HAP-1 (cell line): Measurements from ENCODE around the gene GPN2.
"Not testable (repeated sequence)": the region's sequence is repeated elsewhere in the genome, so short reads cannot be mapped to it uniquely, and the experiment has no call there.

Experiments used
- DNase-seq, 2 experiments: peaks; one replicate each; pipeline ENCODE4 v3.0.0-alpha.2; 2016 to 2020; ENCODE audit warnings: low spot score in 2 of 2
- H3K27me3 ChIP-seq: fragments of 250-450 bp; sonication (Bioruptor Pico); 2 replicates; pipeline ENCODE4 v1.5.1; 2020; ENCODE audit warnings: low read depth, mild to moderate bottlenecking, moderate library complexity
- H3K36me3 ChIP-seq: fragments of 250-450 bp; sonication (Bioruptor Pico); replicated peaks from 2 replicates; pipeline ENCODE4 v1.5.1; 2020; ENCODE audit warnings: mild to moderate bottlenecking
- H3K4me1 ChIP-seq: fragments of 250-450 bp; sonication (Bioruptor Pico); 2 replicates; pipeline ENCODE4 v1.5.1; 2020; ENCODE audit warnings: mild to moderate bottlenecking
- H3K4me3 ChIP-seq: fragments of 250-450 bp; sonication (Bioruptor Pico); 2 replicates; pipeline ENCODE4 v1.5.1; 2020; ENCODE audit warnings: mild to moderate bottlenecking, moderate library complexity
- H3K9me3 ChIP-seq: fragments of 250-450 bp; sonication (Bioruptor Pico); 2 replicates; pipeline ENCODE4 v1.5.1; 2020; ENCODE audit warnings: mild to moderate bottlenecking, moderate library complexity
- in situ Hi-C: fragments of 300-500 bp; cut with MboI; formaldehyde crosslinking; loops from 3 replicates; pipeline ENCODE4 v1.14.3; 2020; ENCODE audit warnings: low sequenced_read_pairs, inconsistent platforms, mixed read lengths

The GPN2 gene

GRCh38 chr1:26857473-26858060, 32.5 kb downstream of the GPN2 start:
- Histone ChIP-seq H3K9me3 (no peaks in the 10 kb centered on the region), H3K4me3 (no peak overlapping the region), H3K27me3 (no peaks in the 10 kb centered on the region), H3K4me1 (no peaks in the 10 kb centered on the region), H3K36me3 (peaks cover 17% of the 10 kb centered on the region)
- in situ Hi-C loops: no loop called here
- DNase-seq: no peak

GRCh38 chr1:26856604-26857469, 33.2 kb downstream of the GPN2 start:
- H3K4me3 ChIP-seq: no peak overlapping the region
- DNase-seq: no peak
- H3K27me3 ChIP-seq: no peaks in the 10 kb centered on the region
- in situ Hi-C loops: no loop called here
- H3K4me1 ChIP-seq: no peaks in the 10 kb centered on the region
- H3K9me3 ChIP-seq: no peaks in the 10 kb centered on the region
- peaks cover 22% of the 10 kb centered on the region for H3K36me3 ChIP-seq

- peaks cover 29% of the 10 kb centered on the region for H3K36me3 ChIP-seq
- in situ Hi-C loops: no loop called here
- no peaks in the 10 kb centered on the region for H3K27me3 ChIP-seq
- H3K4me3 ChIP-seq: no peak overlapping the region
- H3K4me1 ChIP-seq: no peaks in the 10 kb centered on the region
- DNase-seq: no peak
- H3K9me3 ChIP-seq: no peaks in the 10 kb centered on the region
These were observed 33.9 kb downstream of the GPN2 start for GRCh38 chr1:26856181-26856580.

GRCh38 chr1:26855636-26856035, 34.4 kb downstream of the GPN2 start:
- peaks cover 34% of the 10 kb centered on the region for H3K36me3 ChIP-seq
- in situ Hi-C loops: no loop called here
- H3K9me3 ChIP-seq: no peaks in the 10 kb centered on the region
- no peak overlapping the region for H3K4me3 ChIP-seq
- H3K4me1 ChIP-seq: no peaks in the 10 kb centered on the region
- no peaks in the 10 kb centered on the region for H3K27me3 ChIP-seq
- no peak for DNase-seq

GRCh38 chr1:26854906-26855305, 35.2 kb downstream of the GPN2 start:
- no peak for DNase-seq
- H3K36me3 ChIP-seq: peaks cover 37% of the 10 kb centered on the region
- H3K9me3 ChIP-seq: no peaks in the 10 kb centered on the region
- no peaks in the 10 kb centered on the region for H3K4me1 ChIP-seq
- no peaks in the 10 kb centered on the region for H3K27me3 ChIP-seq
- H3K4me3 ChIP-seq: no peak overlapping the region
- in situ Hi-C loops: no loop called here

- in situ Hi-C loops: no loop called here
- H3K36me3 ChIP-seq: peaks cover 45% of the 10 kb centered on the region
- no peak for DNase-seq
- no peak overlapping the region for H3K4me3 ChIP-seq
- no peaks in the 10 kb centered on the region for H3K4me1 ChIP-seq
- H3K27me3 ChIP-seq: no peaks in the 10 kb centered on the region
- H3K9me3 ChIP-seq: no peaks in the 10 kb centered on the region
These were observed 36.5 kb downstream of the GPN2 start for GRCh38 chr1:26853600-26853999.

GRCh38 chr1:26853156-26853555, 36.9 kb downstream of the GPN2 start:
- H3K36me3 ChIP-seq: peaks cover 48% of the 10 kb centered on the region
- peak; percentile 57 to 94 for DNase-seq
- no peaks in the 10 kb centered on the region for H3K27me3 ChIP-seq
- no peaks in the 10 kb centered on the region for H3K4me1 ChIP-seq
- in situ Hi-C loops: no loop called here
- no peaks in the 10 kb centered on the region for H3K9me3 ChIP-seq
- no peak overlapping the region for H3K4me3 ChIP-seq

GRCh38 chr1:26852701-26853100, 37.4 kb downstream of the GPN2 start:
- H3K27me3 ChIP-seq: no peaks in the 10 kb centered on the region
- peaks cover 51% of the 10 kb centered on the region for H3K36me3 ChIP-seq
- in situ Hi-C loops: no loop called here
- H3K9me3 ChIP-seq: no peaks in the 10 kb centered on the region
- no peaks in the 10 kb centered on the region for H3K4me1 ChIP-seq
- DNase-seq: no peak
- no peak overlapping the region for H3K4me3 ChIP-seq

- H3K27me3 ChIP-seq: no peaks in the 10 kb centered on the region
- H3K4me3 ChIP-seq: no peak overlapping the region
- in situ Hi-C loops: no loop called here
- H3K9me3 ChIP-seq: no peaks in the 10 kb centered on the region
- no peaks in the 10 kb centered on the region for H3K4me1 ChIP-seq
- H3K36me3 ChIP-seq: peaks cover 56% of the 10 kb centered on the region
- DNase-seq: no peak
These were observed 38.9 kb downstream of the GPN2 start for GRCh38 chr1:26851106-26851684.

- no peak overlapping the region for H3K4me3 ChIP-seq
- H3K36me3 ChIP-seq: peaks cover 55% of the 10 kb centered on the region
- H3K9me3 ChIP-seq: no peaks in the 10 kb centered on the region
- DNase-seq: no peak
- in situ Hi-C loops: no loop called here
- H3K4me1 ChIP-seq: peaks cover 7% of the 10 kb centered on the region
- H3K27me3 ChIP-seq: no peaks in the 10 kb centered on the region
These were observed 40.9 kb downstream of the GPN2 start for GRCh38 chr1:26848941-26849774.

- H3K4me1 ChIP-seq: peaks cover 7% of the 10 kb centered on the region
- peaks cover 54% of the 10 kb centered on the region for H3K36me3 ChIP-seq
- no peak for DNase-seq
- no peaks in the 10 kb centered on the region for H3K9me3 ChIP-seq
- no peaks in the 10 kb centered on the region for H3K27me3 ChIP-seq
- H3K4me3 ChIP-seq: no peak overlapping the region
- in situ Hi-C loops: no loop called here
These were observed 41.6 kb downstream of the GPN2 start for GRCh38 chr1:26848499-26848898.

- H3K9me3 ChIP-seq, H3K27me3 ChIP-seq, H3K4me3 ChIP-seq, H3K4me1 ChIP-seq, DNase-seq, in situ Hi-C loops: not testable (repeated sequence)
- peaks cover 48% of the 10 kb centered on the region for H3K36me3 ChIP-seq
These were observed 42.3 kb downstream of the GPN2 start for GRCh38 chr1:26847826-26848225.

- Histone ChIP-seq H3K9me3 (no peaks in the 10 kb centered on the region), H3K36me3 (peaks cover 37% of the 10 kb centered on the region), H3K27me3 (no peaks in the 10 kb centered on the region), H3K4me3 (no peak overlapping the region), H3K4me1 (peaks cover 7% of the 10 kb centered on the region)
- peak in 1 of 2 experiments; percentile 34 for DNase-seq
- in situ Hi-C loops: no loop called here
These were observed 45.5 kb downstream of the GPN2 start for GRCh38 chr1:26844424-26845196.
